ENCODE measurements around the gene ANTXR1. TPM values are rescaled to one million over a fixed set of nuclear protein-coding genes. Genes with fewer than 3 reads are reported as not detected.

ANTXR1 gene
- total and polyA plus RNA-seq, 9 of the 15 experiments (the other 6 are each of a cell fraction or from before 2014, with no cell fraction given), result 0.07 to 1.00 (median 0.54) TPM

DNA sequence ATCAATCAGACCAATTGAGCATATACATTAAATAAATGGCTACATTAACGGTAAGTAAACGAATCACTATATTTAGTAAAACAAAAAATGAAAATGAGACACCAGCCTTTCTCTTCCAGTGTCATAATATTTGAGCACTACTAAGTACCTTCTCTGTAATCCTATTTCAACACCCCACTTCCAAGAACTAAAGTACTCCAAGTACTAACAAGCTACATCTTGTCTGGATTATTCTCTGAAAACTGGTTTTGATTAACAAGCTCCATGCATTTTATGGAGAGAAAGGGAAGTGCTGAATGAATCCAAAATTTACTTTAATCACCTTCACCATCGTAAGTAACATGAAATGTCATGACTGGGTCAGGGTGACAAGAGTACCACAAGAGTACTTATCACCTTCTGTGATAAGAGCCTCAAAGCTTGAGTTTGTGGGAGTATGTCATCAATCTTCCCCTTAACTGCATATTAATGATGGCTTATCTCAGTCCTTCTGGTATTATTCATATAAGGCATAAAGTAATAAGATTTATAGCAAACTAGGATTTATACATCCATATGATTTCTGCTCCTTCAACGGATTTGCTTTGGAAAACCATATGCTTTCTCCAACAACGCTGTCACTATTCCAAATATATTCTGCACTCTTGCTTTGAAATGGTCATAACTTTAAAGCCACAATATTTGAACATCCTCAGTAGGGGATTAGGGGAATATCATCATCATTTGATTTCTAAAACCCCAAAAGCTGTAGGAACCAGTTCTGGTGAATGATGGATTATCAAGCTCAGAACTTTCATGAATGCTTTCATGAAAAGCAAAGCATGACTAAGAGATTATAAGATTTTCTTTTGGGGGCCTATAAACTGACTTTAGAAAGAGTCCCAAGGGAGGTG, 127.0 kb downstream of the ANTXR1 start:
- H3K27me3 ChIP-seq (ENCODE audit: control insufficient read depth in 2 of 2, insufficient read depth in 2 of 2, low read length in 2 of 2), result peaks cover 2 to 11% of the 10 kb centered on the region in 2 experiments; a peak in 3 of 5 replicates
- no peaks in the 10 kb centered on the region for H3K79me2 ChIP-seq (ENCODE audit: control insufficient read depth, insufficient read depth, low read length)
- no peak overlapping the region for H2AFZ ChIP-seq (ENCODE audit: low read depth, low read length)
- no peak overlapping the region for H3K9ac ChIP-seq (ENCODE audit: insufficient read depth in 1 of 2, low read depth in 2 of 2, low read length in 2 of 2)
- no peaks in the 10 kb centered on the region for H3K9me1 ChIP-seq (ENCODE audit: control insufficient read depth, insufficient read depth, low read length)
- WGBS (ENCODE audit: insufficient coverage, low coverage, missing lambda C conversion rate), result 0% methylated on average over 5 of the region's 5 CpGs
- no peak for DNase-seq (ENCODE audit: extremely low read depth in 1 of 4, low spot score in 3 of 4)
- no peaks in the 10 kb centered on the region for H3K9me3 ChIP-seq (replicated peaks; ENCODE audit: control insufficient read depth, insufficient read depth, low read depth, low read length)
- intact Hi-C loops (cut with micrococcal nuclease) (no loop called here), in situ Hi-C loops (cut with MboI) (no loop called here)
- ChIA-PET CTCF (ENCODE audit: low intra/inter-chr PET ratio) (no interaction called here), POLR2A (no interaction called here)
- TF ChIP-seq MCM2 (IDR thresholded peaks at IDR 0.05; ENCODE audit: low read depth), result no peak
- TF ChIP-seq SREBF2 (CRISPR knock-in tag; IDR thresholded peaks at IDR 0.05), result no peak
- no peak for TF ChIP-seq ZNF766 (CRISPR knock-in tag; conservative IDR thresholded peaks at IDR 0.05)
- TF ChIP-seq, protein P1, sequence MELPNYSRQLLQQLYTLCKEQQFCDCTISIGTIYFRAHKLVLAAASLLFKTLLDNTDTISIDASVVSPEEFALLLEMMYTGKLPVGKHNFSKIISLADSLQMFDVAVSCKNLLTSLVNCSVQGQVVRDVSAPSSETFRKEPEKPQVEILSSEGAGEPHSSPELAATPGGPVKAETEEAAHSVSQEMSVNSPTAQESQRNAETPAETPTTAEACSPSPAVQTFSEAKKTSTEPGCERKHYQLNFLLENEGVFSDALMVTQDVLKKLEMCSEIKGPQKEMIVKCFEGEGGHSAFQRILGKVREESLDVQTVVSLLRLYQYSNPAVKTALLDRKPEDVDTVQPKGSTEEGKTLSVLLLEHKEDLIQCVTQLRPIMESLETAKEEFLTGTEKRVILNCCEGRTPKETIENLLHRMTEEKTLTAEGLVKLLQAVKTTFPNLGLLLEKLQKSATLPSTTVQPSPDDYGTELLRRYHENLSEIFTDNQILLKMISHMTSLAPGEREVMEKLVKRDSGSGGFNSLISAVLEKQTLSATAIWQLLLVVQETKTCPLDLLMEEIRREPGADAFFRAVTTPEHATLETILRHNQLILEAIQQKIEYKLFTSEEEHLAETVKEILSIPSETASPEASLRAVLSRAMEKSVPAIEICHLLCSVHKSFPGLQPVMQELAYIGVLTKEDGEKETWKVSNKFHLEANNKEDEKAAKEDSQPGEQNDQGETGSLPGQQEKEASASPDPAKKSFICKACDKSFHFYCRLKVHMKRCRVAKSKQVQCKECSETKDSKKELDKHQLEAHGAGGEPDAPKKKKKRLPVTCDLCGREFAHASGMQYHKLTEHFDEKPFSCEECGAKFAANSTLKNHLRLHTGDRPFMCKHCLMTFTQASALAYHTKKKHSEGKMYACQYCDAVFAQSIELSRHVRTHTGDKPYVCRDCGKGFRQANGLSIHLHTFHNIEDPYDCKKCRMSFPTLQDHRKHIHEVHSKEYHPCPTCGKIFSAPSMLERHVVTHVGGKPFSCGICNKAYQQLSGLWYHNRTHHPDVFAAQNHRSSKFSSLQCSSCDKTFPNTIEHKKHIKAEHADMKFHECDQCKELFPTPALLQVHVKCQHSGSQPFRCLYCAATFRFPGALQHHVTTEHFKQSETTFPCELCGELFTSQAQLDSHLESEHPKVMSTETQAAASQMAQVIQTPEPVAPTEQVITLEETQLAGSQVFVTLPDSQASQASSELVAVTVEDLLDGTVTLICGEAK (IDR thresholded peaks at IDR 0.05), result no peak
- TF ChIP-seq, protein P1 (CRISPR knock-in tag; IDR thresholded peaks at IDR 0.05), result no peak
- TF ChIP-seq ZNF436 (CRISPR knock-in tag; IDR thresholded peaks at IDR 0.05), result no peak
- TF ChIP-seq ZNF57 (CRISPR knock-in tag; IDR thresholded peaks at IDR 0.05), result no peak
- TF ChIP-seq SPI1 (IDR thresholded peaks at IDR 0.05; ENCODE audit: borderline replicate concordance, low read depth, low read length), result no peak
- TF ChIP-seq ZNF282 (CRISPR knock-in tag; IDR thresholded peaks at IDR 0.05), result no peak
- TF ChIP-seq THRA (IDR thresholded peaks at IDR 0.05), result no peak
- TF ChIP-seq PHTF2 (CRISPR knock-in tag; IDR thresholded peaks at IDR 0.05), result no peak
- H3K4me2 ChIP-seq (ENCODE audit: insufficient read depth, low read length), result no peak overlapping the region
- no peak for ATAC-seq
- H4K20me1 ChIP-seq (replicated peaks; ENCODE audit: control insufficient read depth, insufficient read depth, low read length), result no peaks in the 10 kb centered on the region
- no TSS peak for BruUV-seq (replicated peaks)
- H3K36me3 ChIP-seq (ENCODE audit: control insufficient read depth, insufficient read depth, low read length), result no peaks in the 10 kb centered on the region
- no peaks in the 10 kb centered on the region for H3K4me1 ChIP-seq (replicated peaks in 1 of 2; ENCODE audit: control insufficient read depth in 2 of 2, insufficient read depth in 2 of 2, low read length in 2 of 2)
- FAIRE-seq, result no peak
- no peak overlapping the region for H3K27ac ChIP-seq (ENCODE audit: extremely low read depth, low read depth, low read length)
- no peak overlapping the region for H3K4me3 ChIP-seq
